Osteocyte (in vitro differentiated cells): ENCODE data around the gene ACY1. TPM values are rescaled to one million over a fixed set of nuclear protein-coding genes. Genes with fewer than 3 reads are reported as not detected.

Experiments
- DNase-seq: peaks from one replicate; pipeline ENCODE4 v3.0.0; 2021; ENCODE audit warnings: mixed read lengths; ENCODE audit not compliant: unreplicated experiment; ENCODE audit errors: extremely low spot score
- H3K27ac Mint-ChIP-seq: one replicate; pipeline ENCODE4 v1.8.0; 2021; ENCODE audit warnings: mild to moderate bottlenecking, mixed read lengths; ENCODE audit not compliant: unreplicated experiment
- H3K27me3 Mint-ChIP-seq: one replicate; pipeline ENCODE4 v1.8.0; 2021; ENCODE audit warnings: mixed read lengths; ENCODE audit not compliant: unreplicated experiment
- H3K36me3 Mint-ChIP-seq: one replicate; pipeline ENCODE4 v1.8.0; 2021; ENCODE audit warnings: mixed read lengths; ENCODE audit not compliant: unreplicated experiment
- H3K4me1 Mint-ChIP-seq: one replicate; pipeline ENCODE4 v1.8.0; 2021; ENCODE audit warnings: mixed read lengths; ENCODE audit not compliant: unreplicated experiment
- H3K4me3 Mint-ChIP-seq: one replicate; pipeline ENCODE4 v1.8.0; 2021; ENCODE audit warnings: mild to moderate bottlenecking, moderate library complexity, mixed read lengths; ENCODE audit not compliant: unreplicated experiment
- H3K9me3 Mint-ChIP-seq: one replicate; pipeline ENCODE4 v1.8.0; 2021; ENCODE audit warnings: mixed read lengths; ENCODE audit not compliant: unreplicated experiment
- long read RNA-seq: library from polyadenylated mRNA; unstranded; transcript quantifications from one replicate; pipeline ENCODE4 v2.0.0, GENCODE V29; 2021
- total RNA-seq: library from RNA; stranded (reverse); gene quantifications from 2 replicates; pipeline ENCODE4 v1.2.1, GENCODE V29; 2021
- TF ChIP-seq, protein P1 (sequence below): fragments of 200-600 bp; sonication (generic); IDR thresholded peaks from 2 replicates; pipeline ENCODE4 v1.5.0; 2021; ENCODE audit warnings: antibody characterized with exemption, mild to moderate bottlenecking, moderate library complexity

Gene ACY1
- 31.0 and 40.1 TPM in 2 replicates for total RNA-seq
- long read RNA-seq, transcript ACY1-215 (15 exons, 1,684 nt): major isoform, 36 of 47 reads
- long read RNA-seq, partial matches to known transcripts: 0 of 47 reads
- long read RNA-seq, other reads (novel, unspliced or antisense): 5 of 47 reads

DNA sequence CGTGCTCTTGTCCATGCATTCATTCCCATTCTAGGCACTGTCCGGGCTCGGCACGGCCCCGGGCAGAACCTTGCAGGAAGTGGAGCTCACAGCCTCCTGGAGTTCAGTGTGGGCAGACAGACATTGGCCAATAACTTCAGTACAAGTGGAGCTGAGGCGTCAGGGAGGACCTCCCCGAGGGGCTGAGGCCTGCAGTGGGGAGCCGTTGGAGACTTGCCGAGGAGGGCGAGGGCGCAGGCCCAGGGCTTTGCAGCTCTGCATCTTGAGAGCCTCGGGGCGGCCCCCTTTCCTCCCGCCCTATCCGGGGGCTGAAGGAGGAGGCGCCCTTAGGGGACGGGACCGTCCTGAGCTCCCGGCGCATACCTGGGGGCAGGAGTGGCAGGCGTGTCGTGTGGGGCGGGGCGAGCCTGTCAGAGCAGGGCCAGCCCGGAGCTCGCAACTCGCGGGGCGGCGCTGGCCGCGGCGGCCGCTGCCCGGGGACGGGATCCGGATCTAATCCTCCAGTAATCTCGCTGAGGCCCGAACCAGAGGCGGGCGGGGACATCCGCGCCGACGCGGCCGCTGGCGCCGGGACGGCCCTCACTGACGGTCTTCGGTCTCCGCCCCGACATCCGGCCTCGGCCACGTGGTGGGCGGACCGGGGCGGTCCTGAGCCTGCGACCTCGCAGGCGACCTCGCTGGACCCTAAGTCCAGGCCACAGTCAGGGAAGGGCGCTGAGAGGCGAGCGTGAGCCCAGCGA, at the start of gene ACY1:
Gene ACY1 (plus strand): TSS at position 698 of the 740 bp plus-strand sequence. CDS start 530 bp downstream, outside the sequence.
- Mint-ChIP-seq H3K27me3 (no peaks in the 10 kb centered on the region), H3K36me3 (no peaks in the 10 kb centered on the region), H3K27ac (peak within 1 kb of the TSS; percentile 98)

DNA sequence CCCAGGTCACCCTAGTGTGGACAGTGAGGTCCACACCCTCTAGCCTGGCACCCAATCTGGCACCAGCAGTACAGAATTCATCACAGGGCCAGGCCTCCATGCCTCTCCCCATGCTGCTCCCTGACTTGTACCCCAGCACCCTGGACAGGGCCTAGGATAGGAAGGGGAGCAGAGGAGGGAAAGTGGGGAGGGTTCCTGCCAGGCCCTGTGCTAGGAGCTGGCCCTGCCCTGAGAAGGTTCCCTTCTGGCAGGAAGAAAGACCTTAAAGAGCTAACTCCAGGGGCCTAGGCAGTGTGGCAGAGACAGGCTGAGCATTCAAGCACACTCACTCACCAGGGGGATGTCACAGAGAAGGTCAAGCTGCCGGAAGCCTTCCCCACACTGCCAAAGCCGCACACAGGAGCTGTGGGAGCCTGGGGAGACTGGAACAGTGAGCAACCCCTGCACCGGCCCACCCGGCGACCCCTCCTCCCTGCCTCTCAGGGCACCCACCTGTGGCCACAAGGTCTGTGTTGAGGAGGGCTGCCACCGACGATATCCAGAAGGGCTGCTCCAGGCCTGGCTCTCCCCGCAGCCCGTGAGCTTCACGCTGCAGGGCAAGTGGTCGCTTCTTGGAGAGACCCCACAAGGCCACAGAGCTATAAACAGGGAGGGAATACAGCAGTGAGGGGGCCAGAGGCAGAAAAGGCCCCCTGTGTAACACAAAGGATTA, 49.0 kb upstream of the ACY1 start:
- Mint-ChIP-seq H3K36me3 (peaks cover 32% of the 10 kb centered on the region), H3K4me1 (no peaks in the 10 kb centered on the region), H3K9me3 (no peaks in the 10 kb centered on the region), H3K27ac (no peak overlapping the region), H3K27me3 (no peaks in the 10 kb centered on the region), H3K4me3 (no peak overlapping the region)
- DNase-seq: peak; percentile 78
- TF ChIP-seq, protein P1, sequence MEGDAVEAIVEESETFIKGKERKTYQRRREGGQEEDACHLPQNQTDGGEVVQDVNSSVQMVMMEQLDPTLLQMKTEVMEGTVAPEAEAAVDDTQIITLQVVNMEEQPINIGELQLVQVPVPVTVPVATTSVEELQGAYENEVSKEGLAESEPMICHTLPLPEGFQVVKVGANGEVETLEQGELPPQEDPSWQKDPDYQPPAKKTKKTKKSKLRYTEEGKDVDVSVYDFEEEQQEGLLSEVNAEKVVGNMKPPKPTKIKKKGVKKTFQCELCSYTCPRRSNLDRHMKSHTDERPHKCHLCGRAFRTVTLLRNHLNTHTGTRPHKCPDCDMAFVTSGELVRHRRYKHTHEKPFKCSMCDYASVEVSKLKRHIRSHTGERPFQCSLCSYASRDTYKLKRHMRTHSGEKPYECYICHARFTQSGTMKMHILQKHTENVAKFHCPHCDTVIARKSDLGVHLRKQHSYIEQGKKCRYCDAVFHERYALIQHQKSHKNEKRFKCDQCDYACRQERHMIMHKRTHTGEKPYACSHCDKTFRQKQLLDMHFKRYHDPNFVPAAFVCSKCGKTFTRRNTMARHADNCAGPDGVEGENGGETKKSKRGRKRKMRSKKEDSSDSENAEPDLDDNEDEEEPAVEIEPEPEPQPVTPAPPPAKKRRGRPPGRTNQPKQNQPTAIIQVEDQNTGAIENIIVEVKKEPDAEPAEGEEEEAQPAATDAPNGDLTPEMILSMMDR: no peak

More for the DNA sequence above, at the start of gene ACY1:
- H3K9me3 Mint-ChIP-seq: no peaks in the 10 kb centered on the region
- DNase-seq: peak; percentile 93
- TF ChIP-seq, protein P1: no peak
- H3K4me1 Mint-ChIP-seq: peaks cover 24% of the 10 kb centered on the region
- H3K4me3 Mint-ChIP-seq: peak within 1 kb of the TSS; percentile 86

DNA sequence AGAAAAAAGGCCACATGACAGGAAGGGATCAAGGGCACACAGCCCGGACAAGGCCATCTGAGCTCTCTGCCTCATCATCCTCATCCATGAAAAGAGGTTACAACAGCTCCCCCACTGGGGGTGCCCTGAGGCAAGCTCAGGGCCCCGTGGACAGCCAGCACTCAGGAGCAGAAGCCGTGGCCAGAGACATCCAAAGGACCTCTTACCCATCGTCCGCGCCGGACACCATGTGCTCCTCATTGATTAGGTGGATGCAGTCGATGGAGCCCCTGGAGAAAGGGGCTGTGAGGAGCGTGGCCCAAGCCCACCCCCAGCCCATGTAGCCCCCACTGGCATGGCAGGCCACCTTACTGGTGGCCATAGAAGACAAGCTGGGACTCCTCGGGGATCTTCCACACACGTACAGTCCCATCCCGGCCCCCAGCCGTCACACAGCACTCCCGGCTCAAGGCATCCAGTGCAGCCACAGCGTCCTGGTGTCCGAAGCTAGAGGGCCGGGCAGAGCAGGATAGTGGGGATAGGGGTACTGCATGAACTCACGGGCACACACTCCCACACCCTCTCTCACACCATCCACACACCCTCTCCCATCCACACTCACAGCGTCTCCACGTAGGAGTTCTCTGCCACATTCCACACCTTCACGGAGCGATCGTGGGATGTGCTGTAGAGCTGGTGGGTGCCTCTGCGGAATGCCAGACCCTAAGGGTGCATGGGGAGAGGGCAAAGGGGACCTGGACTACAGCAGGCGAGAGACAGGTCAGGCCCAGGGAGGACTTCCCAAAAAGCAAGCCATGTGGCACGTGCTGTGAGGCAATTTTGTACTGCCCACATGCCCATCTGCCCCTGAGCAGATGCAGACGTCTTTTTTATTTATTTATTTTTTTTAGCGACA, 48.1 kb upstream of the ACY1 start:
- no peak overlapping the region for H3K4me3 Mint-ChIP-seq
- no peaks in the 10 kb centered on the region for H3K9me3 Mint-ChIP-seq
- H3K4me1 Mint-ChIP-seq: peaks cover 2% of the 10 kb centered on the region
- DNase-seq: peak; percentile 81
- H3K36me3 Mint-ChIP-seq: peaks cover 32% of the 10 kb centered on the region
- no peaks in the 10 kb centered on the region for H3K27me3 Mint-ChIP-seq
- H3K27ac Mint-ChIP-seq: no peak overlapping the region
- TF ChIP-seq, protein P1: no peak

DNA sequence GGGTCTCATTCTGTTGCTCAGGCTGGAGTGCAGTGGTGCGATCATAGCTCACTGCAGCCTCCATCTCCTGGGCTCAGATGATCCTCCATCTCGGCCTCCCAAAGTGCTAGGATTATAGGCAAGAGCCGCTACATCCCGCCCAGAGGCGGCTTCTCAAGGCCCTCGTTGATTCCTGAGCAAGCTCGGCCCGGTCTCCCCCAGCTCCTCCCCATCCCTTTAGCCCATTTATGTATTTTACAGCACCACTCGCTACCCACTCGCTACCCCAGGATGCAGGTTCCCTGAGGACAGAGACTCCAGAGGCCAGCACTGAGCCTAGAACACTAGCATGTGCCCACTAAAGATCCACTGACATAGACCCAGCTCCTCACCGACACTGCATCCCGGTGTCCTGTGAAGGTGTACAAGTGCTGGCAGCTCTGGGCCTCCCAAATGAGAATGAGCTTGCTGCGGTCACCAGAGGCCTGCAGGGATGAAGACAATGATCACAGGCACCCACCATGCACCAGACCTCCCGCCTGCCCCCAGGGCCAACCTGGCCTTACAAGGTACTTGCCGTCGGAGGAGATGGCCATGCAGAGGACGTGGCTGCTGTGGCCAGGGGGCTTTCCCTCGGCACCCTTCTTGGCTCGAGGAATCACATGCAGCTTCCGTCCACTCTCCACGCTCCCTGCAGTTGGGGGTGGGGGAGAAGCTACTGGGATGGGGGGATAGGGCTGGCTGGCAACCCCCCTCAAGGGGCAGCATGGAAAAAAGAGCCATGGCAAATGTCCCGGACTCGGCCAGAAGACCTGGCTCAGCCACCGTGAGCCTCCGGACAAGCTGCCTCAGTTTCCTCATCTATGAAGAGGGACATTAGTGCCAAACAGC, 47.2 kb upstream of the ACY1 start:
- no peaks in the 10 kb centered on the region for H3K9me3 Mint-ChIP-seq
- H3K27ac Mint-ChIP-seq: no peak overlapping the region
- H3K36me3 Mint-ChIP-seq: peaks cover 32% of the 10 kb centered on the region
- peak; percentile 82 for DNase-seq
- no peak overlapping the region for H3K4me3 Mint-ChIP-seq
- peaks cover 11% of the 10 kb centered on the region for H3K4me1 Mint-ChIP-seq
- no peaks in the 10 kb centered on the region for H3K27me3 Mint-ChIP-seq
- TF ChIP-seq, protein P1: no peak
